Mucosa of descending colon (tissue), 3 donors: ENCODE measurements around the gene EIF4G3. TPM values are rescaled to one million over a fixed set of nuclear protein-coding genes. Genes with fewer than 3 reads are reported as not detected.

Source experiments
- ATAC-seq: fragments of 200-7000 bp; cut with Tn5 transposase; one replicate; pipeline ENCODE4 v1.9.1; 2020; ENCODE audit warnings: mild to moderate bottlenecking, moderate library complexity
- DNase-seq, 3 donors: peaks; one replicate each; pipeline ENCODE4 v3.0.0-alpha.2; 2020
- H3K36me3 ChIP-seq: fragments of 200-600 bp; one replicate; pipeline ENCODE4 v1.8.0; 2021; ENCODE audit warnings: low read depth, mild to moderate bottlenecking
- H3K4me1 ChIP-seq: fragments of 200-600 bp; one replicate; pipeline ENCODE4 v1.8.0; 2021; ENCODE audit warnings: low read depth, mild to moderate bottlenecking
- H3K4me3 ChIP-seq: fragments of 200-600 bp; one replicate; pipeline ENCODE4 v1.8.0; 2021; ENCODE audit warnings: mild to moderate bottlenecking
- H3K9me3 ChIP-seq: fragments of 200-600 bp; one replicate; pipeline ENCODE4 v1.8.0; 2021; ENCODE audit warnings: mild to moderate bottlenecking
- CTCF ChIP-seq: fragments of 200-600 bp; IDR thresholded peaks from one replicate; pipeline ENCODE4 v1.8.0; 2022; ENCODE audit warnings: antibody characterized with exemption, mild to moderate bottlenecking
- intact Hi-C, 2 donors: fragments of 100-400 bp; cut with DNase I in 1 of 2; cut with micrococcal nuclease in 1 of 2; formaldehyde crosslinking; loops; one replicate each; pipeline versions ENCODE4 v1.11.0 to v1.11.1; 2022; cut with DNase I, micrococcal nuclease
- total RNA-seq, 3 donors: library from RNA; stranded (reverse); fragmentation: NEBNext Ultra II Directional in 2 of 3; extraction: Animal tissue kit (Norgen Biotek cat#: 25700) in 2 of 3; gene quantifications; one replicate each; pipeline versions ENCODE4 v1.2.1 to v1.2.4, GENCODE V29; 2021 to 2023
- donor health status: DM: no; HTN: no; CAD: no; lungs with moderate emphysema.
- donor health status: DM: no; HTN: no; CAD: no.
- donor health status: DM: no; HTN: yes; CAD: no.

The EIF4G3 gene
- total RNA-seq, 3 donors from 2014 or later: 59.5 to 106 (median 90.8) TPM

GRCh38 chr1:20999525-21000244 lies 177.0 kb downstream of the EIF4G3 start:
- Histone ChIP-seq H3K4me3 (no peak overlapping the region), H3K36me3 (no peaks in the 10 kb centered on the region), H3K9me3 (no peaks in the 10 kb centered on the region), H3K4me1 (no peaks in the 10 kb centered on the region)
- no peak for DNase-seq
- no peak for ATAC-seq
- TF ChIP-seq CTCF: no peak
- intact Hi-C loops: no loop called here

GRCh38 chr1:20998826-20999225 lies 177.9 kb downstream of the EIF4G3 start:
- Histone ChIP-seq H3K4me3 (no peak overlapping the region), H3K36me3 (no peaks in the 10 kb centered on the region), H3K4me1 (no peaks in the 10 kb centered on the region), H3K9me3 (no peaks in the 10 kb centered on the region)
- DNase-seq (no peak), ATAC-seq (no peak)
- intact Hi-C loops: no loop called here
- TF ChIP-seq CTCF: no peak

GRCh38 chr1:20997602-20998224 lies 179.0 kb downstream of the EIF4G3 start:
- H3K36me3 ChIP-seq: no peaks in the 10 kb centered on the region
- intact Hi-C loops: no loop called here
- no peaks in the 10 kb centered on the region for H3K9me3 ChIP-seq
- DNase-seq (no peak), ATAC-seq (no peak)
- TF ChIP-seq CTCF: no peak
- H3K4me3 ChIP-seq: no peak overlapping the region
- no peaks in the 10 kb centered on the region for H3K4me1 ChIP-seq

- intact Hi-C loops: no loop called here
- Histone ChIP-seq H3K4me3 (no peak overlapping the region), H3K36me3 (no peaks in the 10 kb centered on the region), H3K9me3 (no peaks in the 10 kb centered on the region), H3K4me1 (no peaks in the 10 kb centered on the region)
- TF ChIP-seq CTCF: no peak
- DNase-seq: no peak
- peak; percentile 43 for ATAC-seq
Observed at GRCh38 chr1:20996554-20996953, 180.1 kb downstream of the EIF4G3 start.

- no peaks in the 10 kb centered on the region for H3K36me3 ChIP-seq
Observed at GRCh38 chr1:20993716-20994575, 182.8 kb downstream of the EIF4G3 start.

More at GRCh38 chr1:20993716-20994575, 182.8 kb downstream of the EIF4G3 start:
- Histone ChIP-seq H3K4me1 (no peaks in the 10 kb centered on the region), H3K4me3 (no peak overlapping the region), H3K9me3 (no peaks in the 10 kb centered on the region)
- intact Hi-C loops: no loop called here
- DNase-seq (no peak), ATAC-seq (no peak)
- no peak for TF ChIP-seq CTCF
